DMS114 treated with DMSO at 0.1 percent for 48 hours (cell line): ENCODE data around the gene ESRRA.
A peak's percentile ranks its signal among the peaks of the same experiment; 100 is the strongest.

Experiments used
- DNase-seq: peaks from one replicate; lab custom pipeline; 2025; ENCODE audit not compliant: unreplicated experiment; lab: John Stamatoyannopoulos, UW

The ESRRA gene

DNA sequence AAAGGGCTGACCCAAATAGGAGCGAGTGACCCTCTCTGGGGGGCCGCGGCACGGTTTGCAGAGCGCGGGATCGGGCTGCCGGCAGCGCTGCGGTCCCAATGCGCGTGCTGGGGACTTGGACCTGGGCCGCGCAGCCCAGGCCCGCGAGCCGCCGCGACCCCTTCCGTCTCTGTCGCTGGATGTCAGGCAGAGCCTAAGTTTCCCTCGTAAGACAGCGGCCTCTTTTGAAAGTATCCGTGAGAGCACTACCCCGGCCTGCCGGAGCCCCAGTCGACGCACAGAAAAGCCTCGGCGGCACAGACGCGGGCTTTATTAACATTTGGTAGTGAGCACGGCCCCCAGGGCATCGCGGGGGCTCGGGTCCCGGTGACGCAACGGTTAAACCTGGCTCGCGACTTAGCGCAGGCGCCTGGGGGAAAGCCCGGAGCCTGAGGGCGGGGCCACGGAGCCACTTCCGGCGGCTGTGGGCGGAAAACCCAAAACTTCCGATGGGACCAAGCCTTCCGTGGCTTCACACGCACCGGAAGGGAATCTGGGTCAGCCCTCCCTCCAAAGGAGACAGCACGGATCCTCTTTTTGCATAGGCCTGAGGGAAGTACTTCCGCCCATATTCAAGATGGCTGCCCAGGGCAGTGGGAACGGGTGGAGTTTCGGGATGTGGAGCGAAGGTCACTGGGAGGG is 35.6 kb upstream of the ESRRA start:
- peak; percentile 99 for DNase-seq

DNA sequence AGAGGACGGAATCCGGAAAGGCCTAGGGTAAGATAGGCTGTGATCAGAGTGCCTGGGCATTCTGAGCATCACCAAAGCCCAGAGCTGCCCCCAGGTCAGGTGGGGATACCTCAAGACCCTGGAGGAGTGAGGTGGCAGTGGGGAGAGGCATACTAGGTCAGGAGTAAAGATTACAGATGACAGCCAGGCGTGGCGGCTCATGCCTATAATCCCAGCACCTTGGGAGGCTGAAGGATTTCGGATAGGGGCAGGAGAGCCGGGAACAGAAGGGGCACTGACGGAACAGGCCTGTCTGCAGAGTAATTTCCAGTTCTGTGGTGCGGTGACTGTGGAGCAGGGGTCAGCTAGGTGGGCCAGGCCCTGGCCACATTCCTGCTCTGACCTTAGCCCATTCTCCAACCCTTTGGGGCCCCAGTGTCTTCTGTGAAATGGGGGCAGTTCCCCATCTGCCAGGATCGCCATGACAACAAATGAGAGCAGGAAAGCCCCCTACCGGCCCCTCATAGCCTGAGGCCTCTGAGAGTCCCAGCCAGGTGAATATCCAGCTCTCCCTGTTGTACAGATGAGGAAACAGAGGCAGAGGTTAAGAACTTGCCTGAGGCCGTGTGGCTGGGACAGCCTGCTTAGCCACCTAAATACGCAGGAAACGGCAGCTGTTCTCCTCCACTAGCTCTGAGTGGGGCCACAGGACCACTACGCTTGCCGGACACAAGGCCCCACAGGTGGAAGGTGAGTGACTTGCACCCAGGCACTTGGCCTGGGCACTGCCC is 30.1 kb upstream of the ESRRA start:
- no peak for DNase-seq

DNA sequence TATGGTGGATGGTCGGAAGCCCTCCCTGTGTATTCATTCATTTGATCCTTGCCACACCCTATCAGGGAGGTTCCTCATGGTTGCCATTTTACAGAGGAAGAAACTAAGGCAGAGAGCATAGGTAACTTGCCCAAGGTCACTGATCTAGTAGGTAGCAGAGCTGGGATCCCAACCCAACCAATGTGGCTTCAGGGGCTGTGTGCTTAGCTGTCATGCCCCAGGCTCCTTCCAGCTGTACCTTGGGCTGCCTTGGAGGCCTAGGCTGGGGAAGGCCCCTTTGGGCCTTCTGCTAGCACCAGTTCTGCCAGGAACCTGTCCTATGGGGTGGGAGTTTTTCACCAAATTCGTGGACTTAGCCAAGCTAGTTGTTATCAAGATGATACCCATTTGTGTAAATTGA is 29.5 kb upstream of the ESRRA start:
- no peak for DNase-seq

DNA sequence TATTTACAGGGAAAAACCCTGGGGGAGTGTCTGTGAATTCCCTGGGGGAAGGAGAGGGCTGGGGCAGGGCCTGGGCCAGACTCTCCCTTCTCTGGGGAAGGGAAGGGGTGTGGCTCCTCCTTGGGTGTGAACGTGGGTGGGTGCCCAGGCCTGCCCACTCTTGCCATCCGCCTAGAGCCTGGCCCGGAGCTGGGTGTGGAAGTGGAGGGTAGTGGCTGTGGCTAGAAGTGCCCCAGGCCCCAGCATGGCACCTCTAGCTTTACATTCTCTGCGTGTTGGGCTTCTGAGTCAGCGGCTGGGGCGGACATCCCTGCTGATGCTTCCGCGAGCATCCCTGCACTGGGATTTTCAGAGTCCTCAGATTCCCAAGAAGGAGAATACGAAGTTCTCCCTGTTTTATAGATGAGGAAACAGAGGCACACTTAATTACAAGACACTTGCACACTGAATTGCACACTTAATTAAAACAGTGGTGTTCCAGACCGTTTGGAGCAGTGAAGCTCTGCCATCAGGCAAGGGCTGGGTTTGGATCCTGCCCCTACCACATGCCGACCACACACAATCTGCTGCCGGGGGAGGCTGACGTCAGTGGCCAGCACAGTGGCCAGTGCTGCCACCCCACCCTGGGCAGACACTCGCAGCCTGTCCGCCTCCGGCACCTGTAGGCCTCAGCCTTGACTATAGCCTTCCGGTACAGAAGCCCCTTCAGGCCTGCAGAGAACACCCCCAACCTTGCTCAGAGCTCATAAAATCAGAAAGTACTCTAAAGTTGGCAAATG is 28.5 kb upstream of the ESRRA start:
- DNase-seq: no peak

DNA sequence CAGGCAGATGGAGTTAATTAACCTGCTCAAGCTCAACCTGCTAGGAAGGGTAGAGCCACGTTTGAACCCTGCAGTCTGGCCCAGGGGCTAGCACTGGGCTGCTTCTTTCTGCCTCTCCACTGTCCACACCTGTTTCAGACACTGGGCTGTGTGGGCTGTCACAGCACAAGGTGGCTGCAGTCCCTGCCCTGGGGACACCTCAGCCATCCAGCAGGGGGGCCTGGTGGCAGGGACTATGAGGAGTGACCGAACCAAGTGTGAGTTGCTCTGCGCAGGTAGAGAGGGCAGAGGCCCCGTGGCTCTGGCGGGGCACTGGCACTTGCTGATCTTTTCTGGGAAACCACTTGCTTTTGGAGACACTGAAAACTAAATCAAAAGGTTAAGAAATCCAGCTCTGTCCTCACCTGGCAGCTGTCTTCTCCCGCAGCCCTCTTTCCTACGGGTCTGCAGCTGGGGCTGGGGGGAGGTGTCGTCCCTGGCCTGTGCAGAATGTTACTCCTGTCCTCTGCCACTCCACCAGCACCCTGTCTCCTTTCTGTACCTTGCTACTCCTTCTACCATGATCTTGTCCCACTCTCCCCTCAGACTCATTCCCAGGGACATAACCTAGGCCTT is 26.6 kb upstream of the ESRRA start:
- DNase-seq: no peak

DNA sequence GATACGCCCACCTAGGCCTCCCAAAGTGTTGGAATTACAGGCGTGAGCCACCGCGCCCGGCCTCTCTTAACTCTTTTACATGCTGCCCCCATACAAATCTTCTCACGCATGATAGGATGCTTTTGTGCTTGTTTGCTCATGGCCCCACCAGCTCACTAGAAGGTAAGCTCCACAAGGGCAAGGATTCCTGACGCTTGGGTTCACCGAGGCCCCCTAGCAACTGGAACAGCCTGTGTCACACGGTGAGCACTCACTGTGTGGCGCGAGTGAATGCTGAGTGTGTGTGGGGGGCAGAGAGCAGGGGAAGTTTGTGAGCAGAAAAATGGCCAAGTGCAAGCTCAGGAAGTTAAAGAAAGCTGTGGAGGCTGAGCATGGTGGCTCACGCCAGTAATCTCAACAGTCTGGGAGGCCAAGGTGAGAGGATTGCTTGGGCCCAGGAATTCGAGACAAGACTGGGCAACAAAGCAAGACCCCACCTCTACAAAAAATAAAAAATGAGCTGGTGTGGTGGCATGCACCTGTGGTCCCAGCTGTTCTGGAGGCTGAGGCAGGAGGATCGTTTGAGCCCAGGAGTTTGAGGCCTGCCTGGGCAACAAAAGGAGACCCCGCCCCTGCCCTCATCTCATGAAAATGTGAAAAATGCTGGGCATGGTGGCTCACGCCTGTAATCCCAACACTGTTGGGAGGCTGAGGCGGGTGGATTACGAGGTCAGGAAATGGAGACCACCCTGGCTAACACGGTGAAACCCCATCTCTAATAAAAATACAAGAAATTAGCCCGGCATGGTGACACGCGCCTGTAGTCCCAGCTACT is 23.2 kb upstream of the ESRRA start:
- no peak for DNase-seq

DNA sequence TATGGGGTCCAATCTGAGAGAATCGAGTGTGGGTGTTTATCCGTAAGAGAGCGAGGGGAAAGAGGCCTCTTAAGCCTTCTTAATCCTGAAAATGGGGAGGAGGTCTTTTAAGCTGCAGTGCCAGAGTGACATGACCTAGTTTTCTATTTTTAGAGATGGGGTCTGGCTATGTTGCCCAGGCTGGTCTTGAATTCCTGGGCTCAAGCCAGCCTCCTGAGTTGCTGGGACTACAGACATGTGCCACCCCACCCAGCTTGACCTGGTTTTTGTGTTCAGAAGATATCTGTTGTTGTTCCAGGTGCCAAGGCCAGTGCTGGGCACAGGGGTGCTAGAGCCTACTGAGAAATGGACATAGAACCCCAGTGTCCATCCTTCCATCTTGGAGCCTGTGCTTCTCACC is 22.2 kb upstream of the ESRRA start:
- no peak for DNase-seq

DNA sequence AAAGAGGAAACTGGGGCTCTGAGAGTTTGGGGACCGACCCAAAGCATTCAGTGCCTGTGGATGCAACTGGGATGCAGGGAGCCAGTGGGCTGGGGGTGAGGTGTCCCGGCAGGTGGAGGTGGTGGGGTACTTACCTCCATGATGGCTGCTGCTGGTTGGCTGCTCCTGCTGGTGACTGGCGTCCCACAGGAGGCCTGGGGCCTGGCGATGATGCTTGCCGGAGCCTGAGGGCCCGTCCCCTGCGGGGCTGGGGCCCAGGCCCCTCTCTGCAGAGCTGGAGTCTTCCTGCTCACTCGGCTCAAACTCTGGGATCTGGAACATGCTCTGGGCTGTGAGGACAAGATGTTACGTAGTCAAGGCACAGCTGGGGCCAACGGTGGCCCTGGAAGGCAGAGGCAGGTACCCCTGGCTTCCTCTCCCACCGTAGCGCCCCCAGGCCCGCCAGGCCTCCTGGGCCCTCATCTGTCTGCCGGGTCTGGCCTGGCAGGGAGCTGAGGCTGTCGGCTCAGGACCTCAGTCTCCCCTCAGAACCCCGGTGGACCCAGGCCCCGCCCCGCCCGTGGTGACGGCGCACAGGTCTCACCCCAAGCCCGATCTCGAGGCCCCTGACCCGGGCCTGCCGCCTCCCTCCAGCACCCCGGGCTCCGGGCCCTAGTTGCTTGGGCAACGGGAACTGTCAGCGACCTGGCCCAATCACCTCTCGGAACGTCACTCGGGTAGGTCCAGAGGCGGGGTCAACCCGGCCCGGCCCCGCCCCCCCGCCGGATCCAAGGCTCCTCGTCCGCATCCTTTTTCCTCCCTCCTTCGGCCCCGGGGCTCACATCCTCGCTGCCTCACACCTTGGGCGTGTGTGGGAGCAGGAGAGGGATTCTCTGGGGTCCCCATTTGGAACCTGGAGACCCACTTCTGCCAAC is 21.0 kb upstream of the ESRRA start, which contains the start of gene BAD:
TSS of gene BAD (minus strand) at position 618 of the 914 bp plus-strand sequence. CDS start at position 321, 297 bp downstream.
- peak; percentile 85 for DNase-seq

DNA sequence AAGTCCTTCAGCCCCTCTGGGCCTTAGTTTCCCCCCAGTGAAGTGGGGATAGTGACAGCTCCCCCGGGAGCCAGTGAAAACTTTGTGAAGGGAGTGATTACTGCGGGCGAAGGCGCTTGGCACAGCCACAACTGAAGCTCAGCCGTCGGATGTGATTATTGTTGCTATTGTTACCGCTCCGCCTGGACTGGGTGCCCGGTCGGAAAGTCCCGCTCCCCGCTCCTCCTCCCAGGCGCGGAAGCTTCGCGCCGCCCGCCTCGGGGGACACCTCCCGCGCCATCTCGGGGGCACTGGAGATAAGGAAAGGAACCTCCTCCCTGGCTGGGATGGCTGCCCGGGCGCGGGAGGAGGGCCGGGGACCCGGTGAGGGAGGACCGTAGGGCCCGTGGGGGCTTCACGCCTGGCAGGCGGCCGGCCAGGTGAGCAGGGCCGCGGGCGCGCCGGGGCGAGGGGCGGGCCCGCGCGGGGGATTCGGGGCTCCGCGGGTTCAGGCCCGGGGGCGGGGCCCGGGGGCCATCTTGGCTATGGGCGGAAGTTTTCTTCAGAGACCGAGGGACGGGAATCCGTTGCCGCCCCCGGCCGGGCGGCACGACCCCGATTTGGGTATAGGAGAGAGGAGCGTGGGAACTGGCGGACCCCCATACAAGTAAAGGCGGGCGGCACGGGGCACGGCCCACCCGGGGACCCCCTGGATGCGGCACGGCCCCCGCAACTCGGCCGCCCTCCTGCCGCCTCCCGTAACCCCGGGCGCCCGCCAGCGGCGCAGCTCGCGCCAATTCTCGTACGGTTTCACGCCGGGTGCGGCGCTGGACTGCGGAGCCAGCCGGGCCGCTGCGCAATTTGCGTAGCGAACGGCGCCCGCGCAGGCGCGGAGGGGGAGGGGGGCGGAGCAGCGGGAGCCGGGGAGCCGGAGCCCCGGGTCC is 20.1 kb upstream of the ESRRA start, which contains the start of gene GPR137:
TSS of gene GPR137 (plus strand) at position 887 of the 923 bp plus-strand sequence. CDS start 677 bp downstream, outside the sequence.
- peak; percentile 72 for DNase-seq

DNA sequence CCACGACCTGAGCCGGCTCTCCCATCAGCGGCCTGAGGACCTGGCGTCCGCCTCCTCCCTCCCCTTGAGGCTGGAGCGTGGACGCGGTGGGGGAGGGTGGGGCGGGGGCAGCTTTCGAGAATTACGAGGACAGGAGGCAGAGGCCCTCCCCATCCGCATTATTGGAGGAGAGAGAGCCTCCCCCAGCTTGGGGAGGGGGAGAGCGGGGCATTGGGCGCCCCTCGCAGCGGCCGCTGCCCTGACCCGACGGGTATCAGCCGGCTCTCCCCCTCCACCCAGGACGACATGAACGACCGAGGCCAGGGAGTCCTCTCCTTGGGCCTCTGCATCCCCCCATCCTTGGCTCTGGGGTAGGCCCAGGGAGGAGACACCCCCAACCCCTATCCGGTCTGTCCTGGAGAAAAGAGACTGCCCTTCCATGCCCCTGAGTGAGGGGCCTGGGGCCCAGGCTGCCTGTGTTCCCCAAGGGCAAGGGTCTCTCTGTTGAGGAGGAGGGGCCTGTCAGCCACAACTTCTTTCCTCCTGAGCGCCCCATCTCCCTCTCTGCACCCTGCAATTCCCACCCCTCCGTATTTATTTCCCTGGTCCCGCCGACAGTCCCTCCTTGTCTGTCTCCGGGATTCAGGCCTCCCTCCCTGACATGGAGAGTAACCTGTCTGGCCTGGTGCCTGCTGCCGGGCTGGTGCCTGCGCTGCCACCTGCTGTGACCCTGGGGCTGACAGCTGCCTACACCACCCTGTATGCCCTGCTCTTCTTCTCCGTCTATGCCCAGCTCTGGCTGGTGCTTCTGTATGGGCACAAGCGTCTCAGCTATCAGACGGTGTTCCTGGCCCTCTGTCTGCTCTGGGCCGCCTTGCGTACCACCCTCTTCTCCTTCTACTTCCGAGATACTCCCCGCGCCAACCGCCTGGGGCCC is 19.2 kb upstream of the ESRRA start:
- DNase-seq: no peak

DNA sequence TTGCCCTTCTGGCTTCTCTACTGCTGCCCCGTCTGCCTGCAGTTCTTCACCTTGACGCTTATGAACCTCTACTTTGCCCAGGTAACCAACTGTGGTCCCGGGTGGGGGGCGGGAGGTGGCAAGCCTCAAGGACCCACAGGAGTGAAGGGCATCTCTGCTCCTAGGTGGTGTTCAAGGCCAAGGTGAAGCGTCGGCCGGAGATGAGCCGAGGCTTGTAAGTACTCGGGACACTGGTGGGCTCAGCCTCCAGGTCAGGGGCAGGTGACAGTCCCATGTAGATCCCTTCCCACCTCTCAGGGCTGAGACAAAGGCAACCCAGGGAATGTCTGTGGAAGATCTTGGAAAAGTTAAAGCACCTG is 18.5 kb upstream of the ESRRA start:
- no peak for DNase-seq

DNA sequence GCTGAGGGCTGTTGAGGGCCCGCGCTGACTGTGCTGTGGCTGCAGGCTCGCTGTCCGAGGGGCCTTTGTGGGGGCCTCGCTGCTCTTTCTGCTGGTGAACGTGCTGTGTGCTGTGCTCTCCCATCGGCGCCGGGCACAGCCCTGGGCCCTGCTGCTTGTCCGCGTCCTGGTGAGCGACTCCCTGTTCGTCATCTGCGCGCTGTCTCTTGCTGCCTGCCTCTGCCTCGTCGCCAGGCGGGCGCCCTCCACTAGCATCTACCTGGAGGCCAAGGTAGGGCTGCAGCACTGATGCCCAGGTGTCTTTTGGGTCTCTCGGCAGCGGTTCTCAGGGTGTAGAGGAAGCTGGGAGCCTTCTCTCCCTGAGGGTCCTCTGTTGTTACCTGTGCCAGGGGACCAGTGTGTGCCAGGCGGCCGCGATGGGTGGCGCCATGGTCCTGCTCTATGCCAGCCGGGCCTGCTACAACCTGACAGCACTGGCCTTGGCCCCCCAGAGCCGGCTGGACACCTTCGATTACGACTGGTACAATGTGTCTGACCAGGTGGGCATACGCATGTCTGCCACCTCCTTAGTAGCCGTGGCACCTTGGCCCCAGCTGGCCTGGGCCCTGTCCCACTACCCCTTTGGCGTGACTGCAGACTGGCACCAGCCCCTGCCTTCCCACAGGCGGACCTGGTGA is 17.5 kb upstream of the ESRRA start:
- no peak for DNase-seq

DNA sequence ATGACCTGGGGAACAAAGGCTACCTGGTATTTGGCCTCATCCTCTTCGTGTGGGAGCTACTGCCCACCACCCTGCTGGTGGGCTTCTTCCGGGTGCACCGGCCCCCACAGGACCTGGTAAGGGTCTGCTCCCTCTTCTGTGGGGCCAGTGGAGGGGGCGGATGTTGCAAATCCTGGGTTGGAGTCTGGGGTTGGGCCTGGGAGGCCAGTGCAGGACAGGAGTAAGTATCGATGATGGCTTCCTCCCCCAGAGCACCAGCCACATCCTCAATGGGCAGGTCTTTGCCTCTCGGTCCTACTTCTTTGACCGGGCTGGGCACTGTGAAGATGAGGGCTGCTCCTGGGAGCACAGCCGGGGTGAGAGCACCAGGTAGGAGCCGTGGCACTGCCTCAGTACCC is 17.0 kb upstream of the ESRRA start:
- no peak for DNase-seq

DNA sequence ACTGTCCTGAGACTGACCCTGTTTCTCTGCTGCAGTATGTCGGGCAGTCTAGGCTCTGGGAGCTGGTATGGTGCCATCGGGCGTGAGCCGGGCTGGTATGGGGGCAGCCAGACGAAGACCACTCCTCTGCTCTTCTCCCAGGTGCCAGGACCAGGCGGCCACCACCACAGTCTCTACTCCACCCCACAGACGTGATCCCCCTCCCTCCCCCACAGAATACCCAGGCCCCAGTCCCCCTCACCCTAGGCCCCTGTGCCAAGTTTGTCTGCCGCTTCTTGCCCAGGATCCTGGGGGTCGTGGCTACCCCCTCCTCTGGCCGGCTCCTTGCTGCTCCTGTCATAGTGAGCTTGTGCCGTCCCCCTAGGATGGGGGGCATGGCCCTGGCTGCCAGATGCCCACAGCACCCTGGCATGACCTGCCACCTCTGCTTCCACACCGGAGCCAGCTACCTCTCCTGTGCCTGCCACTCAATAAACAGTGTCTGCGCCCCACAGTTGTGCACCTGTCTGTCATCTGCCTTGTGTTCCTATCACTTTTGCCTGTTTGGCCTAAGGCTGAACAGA is 16.2 kb upstream of the ESRRA start:
- DNase-seq: no peak

DNA sequence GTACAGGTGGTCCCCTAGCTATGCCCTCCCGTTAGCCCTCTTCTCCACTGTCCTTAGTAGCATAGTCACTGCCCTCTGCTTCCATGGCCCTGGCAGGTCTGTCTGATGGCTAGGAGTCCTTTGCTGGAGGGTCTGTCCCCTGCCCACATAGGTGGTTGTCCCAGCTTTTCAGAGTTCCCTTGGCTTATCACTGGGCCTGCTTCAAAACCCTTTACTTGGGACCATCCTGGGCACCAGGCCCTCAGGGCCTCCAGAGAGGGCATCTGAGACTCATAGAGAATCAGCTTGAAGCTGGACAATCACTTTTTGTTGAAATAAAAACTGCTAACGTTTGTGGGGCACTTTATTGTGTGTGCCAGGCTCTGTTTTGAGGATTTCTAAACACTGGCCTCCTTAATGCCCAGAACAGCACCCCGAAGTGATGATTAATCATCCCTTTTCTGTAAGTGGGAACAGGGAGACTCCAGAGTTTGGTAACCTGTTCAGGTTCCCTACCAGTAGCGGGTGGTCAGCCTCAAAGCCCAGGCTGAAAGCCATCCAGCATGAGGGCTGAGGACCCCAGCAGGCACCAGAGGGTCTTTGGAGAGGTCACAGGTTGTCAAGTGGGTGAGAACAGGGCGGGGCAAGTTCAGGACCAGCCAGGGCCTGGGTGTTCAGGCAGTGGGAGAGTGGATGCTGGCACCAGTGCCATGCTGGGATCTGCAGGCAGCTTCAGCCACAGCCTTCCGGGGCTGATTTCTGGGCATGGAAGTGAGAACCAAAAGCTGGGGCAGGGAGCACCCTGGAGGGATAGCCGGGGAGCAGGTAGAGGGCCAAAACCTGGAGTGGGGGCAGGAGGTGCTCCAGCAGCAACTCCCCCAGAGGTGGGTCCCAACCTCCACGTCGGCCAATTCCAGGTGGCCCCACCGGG is 14.7 kb upstream of the ESRRA start:
- DNase-seq: no peak
